ENCODE results near the gene DMRTB1.

- no peak for TF ChIP-seq CTCF (IDR thresholded peaks at IDR 0.05)
- TF ChIP-seq POLR2A (IDR thresholded peaks at IDR 0.05), result no peak
These were observed 22.3 kb downstream of the DMRTB1 start for GRCh38 chr1:53481456-53481855.

Measured in testis (tissue), 2 donors.